Lung (tissue), 12 donors: Measurements from ENCODE around the gene RRM2. TPM values are rescaled to one million over a fixed set of nuclear protein-coding genes. Genes with fewer than 3 reads are reported as not detected.
"Not testable (repeated sequence)": the region's sequence is repeated elsewhere in the genome, so short reads cannot be mapped to it uniquely, and the experiment has no call there.

ENCODE experiments used
- ATAC-seq: fragments of 200-7000 bp; cut with Tn5 transposase; one replicate; pipeline ENCODE4 v1.9.1; 2020; ENCODE audit warnings: moderate number of reproducible peaks; ENCODE audit not compliant: insufficient read depth, low FRiP score
- DNase-seq, 3 donors: peaks; one replicate each; pipeline ENCODE4 v3.0.0-alpha.2; 2013 to 2017
- H3K27ac ChIP-seq, 2 donors: one replicate each; pipeline ENCODE4 v1.5.1; 2013; ENCODE audit warnings: mild to moderate bottlenecking in 2 of 2, moderate library complexity in 2 of 2, control low read depth in 1 of 2, inconsistent platforms in 1 of 2, low read depth in 1 of 2, low read length in 1 of 2
- H3K27me3 ChIP-seq, 3 donors: one replicate each; pipeline ENCODE4 v1.5.1; 2013; ENCODE audit warnings: low read length in 2 of 3; ENCODE audit not compliant: control insufficient read depth in 3 of 3, insufficient read depth in 3 of 3
- H3K36me3 ChIP-seq, 4 donors: one replicate each; pipeline ENCODE4 v1.5.1; 2013; ENCODE audit warnings: low read length in 4 of 4, mild to moderate bottlenecking in 1 of 4, moderate library complexity in 1 of 4; ENCODE audit not compliant: control insufficient read depth in 4 of 4, insufficient read depth in 4 of 4
- H3K4me1 ChIP-seq, 5 donors: one replicate each; pipeline ENCODE4 v1.5.1; 2013; ENCODE audit warnings: low read length in 5 of 5, mild to moderate bottlenecking in 2 of 5, moderate library complexity in 1 of 5; ENCODE audit not compliant: control insufficient read depth in 5 of 5, insufficient read depth in 5 of 5
- H3K4me3 ChIP-seq: one replicate; pipeline ENCODE4 v1.5.1; 2013; ENCODE audit warnings: mild to moderate bottlenecking, control low read depth, moderate library complexity
- H3K9ac ChIP-seq, 2 donors: one replicate each; pipeline ENCODE4 v1.5.1; 2013; ENCODE audit warnings: low read length in 2 of 2, control low read depth in 1 of 2; ENCODE audit not compliant: insufficient read depth in 1 of 2
- H3K9me3 ChIP-seq, 4 donors: one replicate each; pipeline ENCODE4 v1.5.1; 2013; ENCODE audit warnings: low read length in 3 of 4, mild to moderate bottlenecking in 1 of 4, moderate library complexity in 1 of 4; ENCODE audit not compliant: control insufficient read depth in 4 of 4, insufficient read depth in 3 of 4
- CTCF ChIP-seq: IDR thresholded peaks from 2 replicates; pipeline ENCODE4 v1.5.1; 2012; ENCODE audit warnings: mild to moderate bottlenecking; ENCODE audit errors: control extremely low read depth, extremely low read depth
- WGBS, 2 donors: extraction: QIAGEN DNeasy Blood & Tissue Kit; methylation state at CpG; one replicate each; pipeline ENCODE4 v1.1.7; 2013; 5-methylcytosine and 5-hydroxymethylcytosine counted together
- polyA plus RNA-seq, 2 donors: library from polyadenylated mRNA; stranded (reverse); fragments of 200-250 nt; gene quantifications; one replicate each; pipeline ENCODE4 v1.2.1, GENCODE V29; 2013
- total RNA-seq, 2 donors: library from RNA; depleted of rRNA in 1 of 2; stranded (reverse); fragments of >200 nt in 1 of 2; gene quantifications; one replicate each; pipeline ENCODE4 v1.2.1, GENCODE V29; 2014 to 2021
- donor health status: control.
- donor health status: control.
- donor health status: Bipolar disorder and iron deficiency.
- donor health status: healthy.
- donor health status: DM: yes; HTN: yes; CAD: no.

RRM2 gene
- total and polyA plus RNA-seq, 4 donors, result 4.8 to 15.6 (median 5.7) TPM

DNA sequence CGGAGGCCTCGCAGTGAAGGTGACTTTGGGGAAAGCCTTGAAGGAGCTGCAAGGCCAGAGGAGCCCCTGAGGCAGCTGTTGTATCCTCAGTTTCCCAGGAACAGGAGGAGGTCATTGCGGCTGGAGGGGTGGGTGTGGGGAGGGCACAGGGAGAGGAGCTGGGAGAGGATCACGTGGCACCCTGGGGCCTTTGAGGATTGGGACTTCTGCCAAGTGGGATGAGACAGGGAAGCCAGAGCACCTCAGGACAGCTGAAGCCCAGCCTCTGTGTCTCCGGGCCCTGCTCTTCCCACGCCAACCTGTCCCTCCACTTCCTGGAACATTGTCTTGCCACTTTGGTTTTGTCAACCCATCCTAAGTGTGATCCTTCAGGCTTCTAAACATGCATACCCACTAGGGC lies 19.4 kb upstream of the RRM2 start:
- 89 to 90% methylated on average over 6 of the region's 6 CpGs for WGBS, 2 donors
- Histone ChIP-seq H3K4me3 (no peak overlapping the region), H3K9me3 (no peaks in the 10 kb centered on the region), H3K27me3 (no peaks in the 10 kb centered on the region), H3K27ac (no peak overlapping the region), H3K4me1 (peaks cover 0 to 7% (median 3%) of the 10 kb centered on the region in 5 donors), H3K36me3 (no peaks in the 10 kb centered on the region), H3K9ac (no peak overlapping the region)
- ATAC-seq (no peak), DNase-seq (no peak)
- no peak for TF ChIP-seq CTCF

DNA sequence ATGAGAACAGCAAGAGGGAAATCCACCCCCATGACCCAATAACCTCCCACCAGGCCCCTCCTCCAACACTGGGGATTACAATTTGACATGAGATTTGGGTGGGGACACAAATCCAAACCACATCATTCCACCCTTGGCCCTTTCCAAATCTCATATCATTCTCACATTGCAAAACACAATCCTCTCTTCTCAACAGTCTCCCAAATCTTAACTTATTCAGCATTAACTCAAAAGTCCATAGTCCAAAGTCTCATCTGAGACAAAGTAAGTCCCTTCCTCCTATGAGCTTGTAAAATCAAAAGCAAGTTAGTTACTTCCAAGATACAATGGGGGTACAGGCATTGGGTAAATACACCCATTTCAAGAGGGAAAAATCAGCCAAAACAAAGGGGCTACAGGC lies 17.6 kb upstream of the RRM2 start:
- H3K4me1 ChIP-seq, DNase-seq, H3K27me3 ChIP-seq, H3K36me3 ChIP-seq, H3K4me3 ChIP-seq, H3K9ac ChIP-seq, H3K9me3 ChIP-seq, ATAC-seq, H3K27ac ChIP-seq: not testable (repeated sequence)

- Histone ChIP-seq H3K4me3 (no peak overlapping the region), H3K9me3 (no peaks in the 10 kb centered on the region), H3K27me3 (no peaks in the 10 kb centered on the region), H3K27ac (no peak overlapping the region), H3K36me3 (no peaks in the 10 kb centered on the region), H3K9ac (no peak overlapping the region), H3K4me1 (no peaks in the 10 kb centered on the region)
- no peak for ATAC-seq
- TF ChIP-seq CTCF, result no peak
- DNase-seq, result no peak
Measured at GRCh38 chr2:10109311-10109710, 13.2 kb upstream of the RRM2 start.

- ATAC-seq (no peak), DNase-seq (no peak)
- no peak overlapping the region for H3K27ac ChIP-seq
- TF ChIP-seq CTCF, result no peak
- no peaks in the 10 kb centered on the region for H3K9me3 ChIP-seq
- 93 to 94% methylated on average over 3 of the region's 3 CpGs for WGBS, 2 donors
- no peaks in the 10 kb centered on the region for H3K27me3 ChIP-seq
- no peak overlapping the region for H3K4me3 ChIP-seq
- no peak overlapping the region for H3K9ac ChIP-seq
- H3K4me1 ChIP-seq, result peaks cover 0 to 24% (median 5%) of the 10 kb centered on the region in 5 donors
- no peaks in the 10 kb centered on the region for H3K36me3 ChIP-seq
Measured at GRCh38 chr2:10119027-10119325, 3.6 kb upstream of the RRM2 start.
